Upper lobe of left lung (tissue), 4 donors: Measurements from ENCODE around the gene NET1.

ENCODE experiments used
- EP300 ChIP-seq, 4 donors: sonication (generic); formaldehyde crosslinking; IDR thresholded peaks; one replicate each; pipeline ENCODE4 v1.5.1; 2017; ENCODE audit warnings: antibody characterized with exemption in 4 of 4, control low read depth in 2 of 4
- POLR2A ChIP-seq, 4 donors: fragments of 450-650 bp; IDR thresholded peaks; one replicate each; pipeline ENCODE4 v1.5.1; 2016 to 2017; ENCODE audit warnings: antibody characterized with exemption in 4 of 4, mild to moderate bottlenecking in 2 of 4
- TF ChIP-seq, protein P1 (sequence below), 6 experiments: fragments of 450-650 bp in 4 of 6; fragments of 200-600 bp in 2 of 6; sonication (generic) in 2 of 6; IDR thresholded peaks; one replicate each; pipeline ENCODE4 v1.5.1; 2016 to 2019; ENCODE audit warnings: antibody characterized with exemption in 6 of 6

DNA sequence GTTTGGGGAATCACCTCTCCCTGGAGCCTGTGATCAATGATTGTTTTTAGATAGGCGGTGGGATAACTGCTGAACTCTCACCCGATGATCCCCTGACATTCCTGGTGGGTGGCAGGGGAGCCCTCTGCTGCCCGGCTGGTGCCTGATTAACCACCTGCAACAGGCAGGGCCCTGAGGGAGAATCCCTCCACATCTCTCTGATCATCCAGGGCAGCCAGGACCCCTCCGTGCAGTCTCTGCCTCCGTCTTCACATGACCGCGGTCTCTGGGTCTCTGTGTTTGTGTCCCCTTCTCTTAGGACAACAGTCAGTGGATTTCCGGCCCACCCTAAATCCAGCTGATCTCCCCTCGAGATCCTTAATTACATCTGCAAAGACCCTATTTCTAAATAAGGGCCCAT, 69.7 kb downstream of the NET1 start:
- TF ChIP-seq, protein P1, sequence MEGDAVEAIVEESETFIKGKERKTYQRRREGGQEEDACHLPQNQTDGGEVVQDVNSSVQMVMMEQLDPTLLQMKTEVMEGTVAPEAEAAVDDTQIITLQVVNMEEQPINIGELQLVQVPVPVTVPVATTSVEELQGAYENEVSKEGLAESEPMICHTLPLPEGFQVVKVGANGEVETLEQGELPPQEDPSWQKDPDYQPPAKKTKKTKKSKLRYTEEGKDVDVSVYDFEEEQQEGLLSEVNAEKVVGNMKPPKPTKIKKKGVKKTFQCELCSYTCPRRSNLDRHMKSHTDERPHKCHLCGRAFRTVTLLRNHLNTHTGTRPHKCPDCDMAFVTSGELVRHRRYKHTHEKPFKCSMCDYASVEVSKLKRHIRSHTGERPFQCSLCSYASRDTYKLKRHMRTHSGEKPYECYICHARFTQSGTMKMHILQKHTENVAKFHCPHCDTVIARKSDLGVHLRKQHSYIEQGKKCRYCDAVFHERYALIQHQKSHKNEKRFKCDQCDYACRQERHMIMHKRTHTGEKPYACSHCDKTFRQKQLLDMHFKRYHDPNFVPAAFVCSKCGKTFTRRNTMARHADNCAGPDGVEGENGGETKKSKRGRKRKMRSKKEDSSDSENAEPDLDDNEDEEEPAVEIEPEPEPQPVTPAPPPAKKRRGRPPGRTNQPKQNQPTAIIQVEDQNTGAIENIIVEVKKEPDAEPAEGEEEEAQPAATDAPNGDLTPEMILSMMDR (IDR thresholded peaks at IDR 0.05): no peak
- TF ChIP-seq POLR2A (IDR thresholded peaks at IDR 0.05) (no peak), EP300 (IDR thresholded peaks at IDR 0.05) (no peak)
